Amygdala (tissue), 56 donors: ENCODE data around the gene ERBB4.
A peak's percentile ranks its signal among the peaks of the same experiment; 100 is the strongest.

Source experiments
- DNase-seq, 56 donors: peaks; one replicate each; lab custom pipeline; 2025; lab: John Stamatoyannopoulos, UW

The ERBB4 gene

DNA sequence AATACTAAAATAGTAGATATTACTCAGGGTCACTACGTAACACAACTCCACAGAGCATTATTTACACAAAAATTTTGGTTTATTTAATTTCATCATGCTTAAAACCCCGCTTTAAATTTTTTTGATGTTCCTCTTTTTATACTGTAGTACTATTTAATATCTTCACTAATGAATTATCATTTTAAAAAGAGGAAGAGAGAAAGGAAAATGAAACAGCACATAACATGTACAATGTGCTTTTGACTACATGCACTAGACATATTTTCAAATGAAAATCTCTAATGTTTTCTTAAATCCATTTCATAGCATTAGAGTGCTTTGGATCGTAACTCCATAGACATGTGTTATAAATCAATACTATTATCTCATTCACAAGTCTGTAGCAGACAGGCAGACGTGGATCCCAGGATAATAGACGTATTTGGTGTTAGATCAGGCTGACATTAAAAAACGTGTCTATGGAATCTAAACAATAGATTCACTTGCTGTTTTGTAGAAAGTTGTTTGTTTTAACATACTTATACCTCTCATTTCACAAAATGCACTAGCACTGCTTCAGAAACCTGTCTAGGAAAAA lies 1085.2 kb downstream of the ERBB4 start:
- no peak for DNase-seq

GRCh38 chr2:211451642-211452041 lies 1087.0 kb downstream of the ERBB4 start:
- no peak for DNase-seq

- no peak for DNase-seq
Measured at GRCh38 chr2:211449819-211450218, 1088.8 kb downstream of the ERBB4 start.

- DNase-seq: no peak
Measured at GRCh38 chr2:211447548-211447947, 1091.1 kb downstream of the ERBB4 start.

DNA sequence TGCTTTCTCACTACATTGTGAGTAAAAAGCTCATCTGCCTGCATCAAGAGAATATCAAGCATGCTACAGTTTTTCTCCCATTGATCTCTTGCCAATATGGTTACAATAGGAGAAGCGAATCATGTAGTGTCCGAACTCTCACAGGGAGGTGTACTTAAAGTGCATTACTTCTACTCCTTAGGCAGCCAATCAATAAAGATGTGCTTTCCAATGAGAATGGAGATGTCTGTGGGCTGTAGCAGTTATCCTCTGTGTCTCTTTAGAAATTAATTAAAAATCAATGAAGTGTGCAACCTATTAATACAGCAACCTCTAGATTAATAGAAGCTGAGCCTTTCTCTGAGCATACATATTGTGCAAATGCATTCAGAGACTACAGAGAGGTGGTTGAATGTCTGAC lies 1098.5 kb downstream of the ERBB4 start:
- no peak for DNase-seq

- no peak for DNase-seq
Measured at GRCh38 chr2:211439011-211439410, 1099.6 kb downstream of the ERBB4 start.

DNA sequence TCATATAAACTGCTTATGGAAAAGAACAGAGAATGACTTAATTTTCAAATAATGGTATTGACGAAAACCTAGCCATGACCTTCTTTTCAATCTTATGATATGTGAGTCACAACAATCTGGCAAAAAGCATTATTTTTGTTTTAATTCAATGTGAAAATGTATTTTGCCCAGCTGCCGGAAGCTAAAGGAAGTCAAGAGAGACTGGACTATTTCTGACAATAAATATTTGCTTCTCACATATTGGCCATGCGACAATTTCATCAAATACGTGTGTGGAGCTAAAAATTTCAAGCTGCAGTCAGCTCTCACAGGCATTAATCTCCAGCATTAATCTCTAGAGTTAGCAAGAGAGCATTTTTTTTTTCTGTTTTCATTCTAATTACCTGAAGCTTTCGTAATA lies 1101.2 kb downstream of the ERBB4 start:
- DNase-seq: no peak

DNA sequence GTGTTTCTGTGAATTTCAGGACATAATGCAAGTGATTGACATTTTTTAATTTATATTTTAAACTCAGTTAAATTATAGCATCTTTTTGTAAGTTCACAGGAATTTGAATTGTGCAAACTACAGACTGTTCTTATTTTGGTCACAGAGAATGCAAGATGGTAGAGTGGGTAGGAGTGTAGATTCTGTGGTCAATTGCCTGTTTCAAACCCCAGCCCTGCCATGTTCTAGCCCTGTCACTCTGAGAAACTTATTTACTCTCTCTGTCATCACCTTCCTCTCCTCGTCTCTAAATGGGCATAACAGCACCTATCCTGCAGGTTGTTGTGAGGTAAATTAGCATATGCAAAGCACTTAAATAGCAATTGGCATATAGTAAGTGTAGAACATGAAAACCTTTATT lies 1102.4 kb downstream of the ERBB4 start:
- DNase-seq: no peak

DNA sequence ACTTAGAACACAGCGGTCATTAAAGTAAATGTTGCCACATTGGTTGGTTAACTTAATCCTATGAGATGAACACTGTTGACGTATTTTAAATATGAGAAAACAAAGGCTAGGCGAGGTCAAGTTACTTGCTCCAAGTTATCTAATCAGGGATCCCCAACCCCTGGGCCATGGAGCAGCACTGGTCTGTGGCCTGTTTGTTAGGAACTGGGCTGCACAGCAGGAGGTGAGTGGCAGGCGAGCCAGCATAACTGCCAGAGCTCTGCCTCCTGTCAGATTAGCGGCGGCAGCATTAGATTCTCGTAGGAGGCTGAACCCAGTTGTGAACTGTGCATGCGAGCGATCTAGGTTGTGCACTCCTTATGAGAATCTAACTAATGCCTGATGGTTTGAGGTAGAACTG lies 1103.3 kb downstream of the ERBB4 start:
- no peak for DNase-seq

DNA sequence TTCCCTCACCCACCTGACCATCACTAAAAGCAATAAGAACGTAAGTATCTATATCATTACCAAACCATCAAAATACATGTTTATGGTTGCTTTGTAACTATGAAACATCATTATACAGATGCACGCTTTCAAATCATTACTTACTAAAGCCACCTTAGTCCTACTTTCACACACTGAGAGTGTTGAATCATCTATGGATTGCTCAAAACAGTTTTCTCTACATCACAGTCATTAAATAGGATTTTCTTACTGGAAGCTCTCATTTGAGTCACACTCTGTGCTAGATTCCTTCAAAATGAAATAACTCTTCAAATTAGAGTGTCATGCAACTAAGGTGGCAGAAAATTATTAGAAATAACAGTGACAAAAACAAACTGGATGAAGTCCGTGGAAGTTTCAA lies 1103.8 kb downstream of the ERBB4 start:
- DNase-seq: no peak

- no peak for DNase-seq
Measured at GRCh38 chr2:211429256-211429920, 1109.2 kb downstream of the ERBB4 start.

DNA sequence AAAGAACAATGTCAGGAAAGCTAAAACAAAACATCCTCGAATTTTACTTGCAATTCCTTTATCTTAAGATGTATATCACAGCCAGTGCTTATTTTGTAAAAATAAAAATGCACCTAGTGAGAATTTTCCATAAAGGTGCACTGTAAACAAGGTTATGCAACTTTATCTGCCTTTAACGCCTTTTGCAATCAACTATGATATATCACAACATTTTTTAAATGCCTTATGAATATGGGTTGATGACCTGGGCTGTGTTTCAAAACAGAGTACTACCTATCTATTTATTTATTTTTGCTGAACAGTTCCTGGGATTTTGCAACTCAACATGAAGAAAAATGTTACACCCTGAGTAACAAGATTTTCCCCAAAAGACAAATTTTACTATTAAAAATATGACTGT lies 1112.4 kb downstream of the ERBB4 start:
- DNase-seq: no peak

GRCh38 chr2:211423018-211423417 lies 1115.6 kb downstream of the ERBB4 start:
- no peak for DNase-seq

DNA sequence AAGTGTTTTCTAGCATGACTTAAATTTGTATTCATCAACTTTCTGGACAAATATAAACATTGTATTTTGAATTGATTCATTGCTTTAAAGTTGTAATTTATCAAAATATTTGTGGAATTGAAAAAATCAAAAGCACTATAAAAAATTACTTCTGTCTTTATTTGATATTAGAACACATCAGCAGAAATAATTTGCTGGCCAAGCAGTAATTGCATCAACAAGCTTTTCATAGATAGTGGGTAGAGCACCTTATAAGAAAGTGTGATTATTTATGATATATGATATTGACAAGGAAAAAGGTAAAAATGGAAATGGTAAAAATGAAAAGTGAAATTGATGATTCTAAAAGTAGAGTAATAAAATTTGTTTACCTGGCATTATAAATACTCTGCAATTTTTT lies 1121.1 kb downstream of the ERBB4 start:
- DNase-seq: no peak

GRCh38 chr2:211416373-211416772 lies 1122.2 kb downstream of the ERBB4 start:
- no peak for DNase-seq

DNA sequence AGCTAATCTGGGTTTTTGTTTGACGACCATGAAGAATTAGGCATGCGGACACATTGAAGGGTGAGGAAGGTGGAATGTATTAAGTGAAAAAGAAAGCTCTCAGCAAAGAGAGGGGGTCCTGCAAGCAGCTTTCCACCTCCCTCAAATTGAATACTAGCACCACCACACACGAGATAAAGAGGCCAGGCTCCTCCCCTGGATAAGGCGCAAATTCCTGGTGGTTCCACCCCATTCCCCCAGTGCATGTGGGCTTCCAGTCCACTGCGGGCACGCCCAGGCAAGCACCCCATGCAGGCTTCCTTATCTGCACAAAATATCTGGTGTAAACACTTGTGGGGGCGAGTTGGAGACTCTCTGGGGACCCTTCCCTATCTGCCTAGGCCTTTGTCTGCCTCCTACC lies 1124.9 kb downstream of the ERBB4 start:
- no peak for DNase-seq

- no peak for DNase-seq
Measured at GRCh38 chr2:211408483-211408891, 1130.1 kb downstream of the ERBB4 start.

- DNase-seq: no peak
Measured at GRCh38 chr2:211407076-211407475, 1131.5 kb downstream of the ERBB4 start.

DNA sequence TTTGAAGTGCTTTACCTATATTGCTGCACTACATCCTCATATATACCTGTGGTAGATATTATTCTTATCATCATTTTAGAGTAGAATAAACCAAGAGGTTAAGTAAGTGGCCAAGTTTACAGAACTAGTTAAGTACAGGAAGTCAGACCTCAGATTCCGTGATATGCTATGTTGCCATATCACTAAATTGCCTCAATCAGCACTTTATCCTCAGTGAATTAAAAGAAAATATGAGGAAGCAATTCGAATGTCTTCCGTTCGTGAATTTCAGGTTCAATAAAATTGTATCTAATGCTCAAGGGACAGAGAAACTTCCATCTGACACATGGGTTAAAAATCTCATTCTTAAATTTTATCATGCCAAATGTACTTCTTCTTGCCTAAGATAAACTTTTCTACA lies 1133.6 kb downstream of the ERBB4 start:
- no peak for DNase-seq

- no peak for DNase-seq
Measured at GRCh38 chr2:211404098-211404497, 1134.5 kb downstream of the ERBB4 start.

DNA sequence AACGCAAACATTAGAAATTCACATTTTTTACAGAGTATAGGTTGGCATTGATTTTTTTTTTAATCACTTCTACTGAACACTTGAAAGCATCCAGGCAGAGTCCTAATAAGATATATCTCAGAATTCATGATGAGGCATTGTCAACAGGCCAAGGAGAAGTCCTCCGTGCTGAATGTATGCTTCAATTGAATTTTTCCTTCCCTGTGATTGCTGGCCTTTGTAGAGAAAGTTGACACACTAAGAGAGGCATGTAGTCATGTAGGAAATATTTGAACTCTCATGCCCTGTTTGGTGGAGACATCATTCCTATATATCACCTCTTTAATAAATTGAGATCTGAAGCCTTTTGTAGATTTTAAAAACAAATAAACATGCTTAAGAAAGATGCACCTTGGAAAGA lies 1137.3 kb downstream of the ERBB4 start:
- no peak for DNase-seq

GRCh38 chr2:211397764-211398163 lies 1140.8 kb downstream of the ERBB4 start:
- no peak for DNase-seq

- DNase-seq: peak in 8 of 56 donors; percentile 1 to 26 (median 9)
Measured at GRCh38 chr2:211396815-211397214, 1141.8 kb downstream of the ERBB4 start.
